HEK293 (cell line): Measurements from ENCODE around the gene LGALS9B.
"Not testable (repeated sequence)": the region's sequence is repeated elsewhere in the genome, so short reads cannot be mapped to it uniquely, and the experiment has no call there.

Source experiments
- CTCF ChIA-PET: fragments of 350-600 bp; formaldehyde crosslinking; extraction: SDS; loops from one replicate; lab custom pipeline; 2021; ENCODE audit warnings: antibody characterized with exemption; lab: Yijun Ruan, JAX
- POLR2A ChIA-PET: fragments of 300-600 bp; formaldehyde crosslinking; extraction: SDS; loops from one replicate; lab custom pipeline; 2020; ENCODE audit warnings: antibody characterized with exemption, inconsistent platforms; lab: Yijun Ruan, JAX
- H3K27ac ChIP-seq: fragments of 200-500 bp; sonication (Bioruptor generic); 2 replicates; pipeline ENCODE4 v1.5.1; 2014; ENCODE audit warnings: low read depth, low read length, control low read depth, inconsistent platforms; ENCODE audit errors: extremely low read depth
- H3K36me3 ChIP-seq, 2 experiments: fragments of 200-500 bp in 1 of 2; sonication (Bioruptor generic) in 1 of 2; 1 replicate in 1 of 2; 2 replicates in 1 of 2; pipeline ENCODE4 v1.5.1; 2014 to 2017; ENCODE audit warnings: inconsistent platforms in 2 of 2, low read length in 2 of 2; ENCODE audit not compliant: control insufficient read depth in 2 of 2, insufficient read depth in 1 of 2
- H3K4me1 ChIP-seq: fragments of 200-500 bp; sonication (Bioruptor generic); 2 replicates; pipeline ENCODE4 v1.5.1; 2014; ENCODE audit warnings: mild to moderate bottlenecking, low read length, inconsistent platforms; ENCODE audit not compliant: control insufficient read depth, insufficient read depth
- H3K4me3 ChIP-seq: 2 replicates; pipeline ENCODE4 v1.5.1; 2011; ENCODE audit warnings: low read depth, mild to moderate bottlenecking, control low read depth, low read length, moderate library complexity
- H3K9me3 ChIP-seq: fragments of 200-500 bp; sonication (Bioruptor generic); 2 replicates; pipeline ENCODE4 v1.5.1; 2014; ENCODE audit warnings: low read depth, low read length, inconsistent platforms; ENCODE audit not compliant: control insufficient read depth, insufficient read depth
- EGR2 ChIP-seq: fragments of 450-650 bp; formaldehyde crosslinking; IDR thresholded peaks from 2 replicates; pipeline ENCODE4 v1.5.1; 2016; ENCODE audit warnings: low read depth, missing biosample characterization, missing genetic modification characterization
- REST ChIP-seq: fragments of 450-650 bp; formaldehyde crosslinking; IDR thresholded peaks from 2 replicates; pipeline ENCODE4 v1.5.1; 2016; ENCODE audit warnings: missing biosample characterization, missing genetic modification characterization
- ZBTB11 ChIP-seq: fragments of 450-650 bp; formaldehyde crosslinking; conservative IDR thresholded peaks from 2 replicates; pipeline ENCODE4 v1.5.1; 2016; ENCODE audit warnings: low read depth, missing biosample characterization, missing genetic modification characterization
- ZBTB8A ChIP-seq: fragments of 450-650 bp; formaldehyde crosslinking; IDR thresholded peaks from 2 replicates; pipeline ENCODE4 v1.5.1; 2016; ENCODE audit warnings: missing biosample characterization, missing genetic modification characterization
- ZFHX2 ChIP-seq: fragments of 450-650 bp; formaldehyde crosslinking; conservative IDR thresholded peaks from 2 replicates; pipeline ENCODE4 v1.5.1; 2016; ENCODE audit warnings: missing biosample characterization, missing genetic modification characterization
- ZNF140 ChIP-seq: fragments of 450-650 bp; formaldehyde crosslinking; IDR thresholded peaks from 2 replicates; pipeline ENCODE4 v1.5.1; 2016; ENCODE audit warnings: missing biosample characterization, missing genetic modification characterization
- ZNF266 ChIP-seq: fragments of 450-650 bp; formaldehyde crosslinking; IDR thresholded peaks from 2 replicates; pipeline ENCODE4 v1.5.1; 2016; ENCODE audit warnings: missing biosample characterization, missing genetic modification characterization, low read depth
- ZNF394 ChIP-seq: fragments of 450-650 bp; formaldehyde crosslinking; IDR thresholded peaks from 2 replicates; pipeline ENCODE4 v1.5.1; 2016; ENCODE audit warnings: missing biosample characterization, missing genetic modification characterization, mild to moderate bottlenecking, moderate library complexity, borderline replicate concordance
- ZNF426 ChIP-seq: fragments of 450-650 bp; formaldehyde crosslinking; IDR thresholded peaks from 2 replicates; pipeline ENCODE4 v1.5.1; 2017; ENCODE audit warnings: missing biosample characterization, missing genetic modification characterization, mild to moderate bottlenecking, inconsistent platforms, moderate library complexity
- ZNF510 ChIP-seq: fragments of 450-650 bp; formaldehyde crosslinking; IDR thresholded peaks from 2 replicates; pipeline ENCODE4 v1.5.1; 2018; ENCODE audit warnings: mild to moderate bottlenecking, missing genetic modification characterization, missing biosample characterization; ENCODE audit not compliant: insufficient replicate concordance
- ZNF518A ChIP-seq: fragments of 450-650 bp; formaldehyde crosslinking; conservative IDR thresholded peaks from 2 replicates; pipeline ENCODE4 v1.5.1; 2016; ENCODE audit warnings: low read depth, missing biosample characterization, missing genetic modification characterization
- ZNF555 ChIP-seq: fragments of 450-650 bp; formaldehyde crosslinking; conservative IDR thresholded peaks from 2 replicates; pipeline ENCODE4 v1.5.1; 2017; ENCODE audit warnings: missing biosample characterization, mild to moderate bottlenecking, missing genetic modification characterization, inconsistent platforms
- ZNF560 ChIP-seq: fragments of 450-650 bp; formaldehyde crosslinking; IDR thresholded peaks from 2 replicates; pipeline ENCODE4 v1.5.1; 2017; ENCODE audit warnings: missing biosample characterization, missing genetic modification characterization, borderline replicate concordance
- ZNF623 ChIP-seq: fragments of 450-650 bp; formaldehyde crosslinking; IDR thresholded peaks from 2 replicates; pipeline ENCODE4 v1.5.1; 2016; ENCODE audit warnings: missing biosample characterization, missing genetic modification characterization
- ZNF654 ChIP-seq: fragments of 450-650 bp; formaldehyde crosslinking; IDR thresholded peaks from 2 replicates; pipeline ENCODE4 v1.5.1; 2016; ENCODE audit warnings: low read depth, missing biosample characterization, missing genetic modification characterization
- ZNF664 ChIP-seq: fragments of 450-650 bp; formaldehyde crosslinking; IDR thresholded peaks from 2 replicates; pipeline ENCODE4 v1.5.1; 2016; ENCODE audit warnings: missing biosample characterization, missing genetic modification characterization

The LGALS9B gene

GRCh38 chr17:20435166-20435565 is 32.2 kb downstream of the LGALS9B start:
- CTCF ChIA-PET, H3K9me3 ChIP-seq, H3K4me3 ChIP-seq, H3K4me1 ChIP-seq, H3K27ac ChIP-seq, POLR2A ChIA-PET, H3K36me3 ChIP-seq: not testable (repeated sequence)
- TF ChIP-seq EGR2 (tag by site-specific recombination): peak; percentile 97
- TF ChIP-seq ZFHX2: peak; percentile 98

- CTCF ChIA-PET, H3K9me3 ChIP-seq, H3K4me1 ChIP-seq, H3K36me3 ChIP-seq, H3K4me3 ChIP-seq, POLR2A ChIA-PET, H3K27ac ChIP-seq: not testable (repeated sequence)
Measured at GRCh38 chr17:20433382-20433781, 34.0 kb downstream of the LGALS9B start.

GRCh38 chr17:20427264-20427663 is 40.1 kb downstream of the LGALS9B start:
- H3K36me3 ChIP-seq, H3K4me1 ChIP-seq, CTCF ChIA-PET, POLR2A ChIA-PET, H3K9me3 ChIP-seq, H3K27ac ChIP-seq, H3K4me3 ChIP-seq: not testable (repeated sequence)
- TF ChIP-seq ZNF555 (tag by site-specific recombination): peak; percentile 56
- 0 out of 2 replicates have a peak, but pooled peaks have one; percentile 45 for TF ChIP-seq ZBTB8A (tag by site-specific recombination)
- TF ChIP-seq ZNF560 (tag by site-specific recombination): 0 out of 2 replicates have a peak, but pooled peaks have one; percentile 42
- TF ChIP-seq ZNF426 (tag by site-specific recombination): peak; percentile 56
- 0 out of 2 replicates have a peak, but pooled peaks have one; percentile 19 for TF ChIP-seq ZNF140 (tag by site-specific recombination)
- TF ChIP-seq ZNF518A (tag by site-specific recombination): peak; percentile 75
- TF ChIP-seq REST (tag by site-specific recombination): peak; percentile 39; the same call in 1 of the 2 replicates
- TF ChIP-seq ZNF654 (tag by site-specific recombination): peak; percentile 13; the same call in 1 of the 2 replicates
- 0 out of 2 replicates have a peak, but pooled peaks have one; percentile 45 for TF ChIP-seq ZNF266 (tag by site-specific recombination)
- peak; percentile 63 for TF ChIP-seq ZNF623
- TF ChIP-seq ZNF664 (tag by site-specific recombination): 0 out of 2 replicates have a peak, but pooled peaks have one; percentile 31
- TF ChIP-seq ZNF510 (tag by site-specific recombination): peak; percentile 40
- TF ChIP-seq ZBTB11 (tag by site-specific recombination): peak; percentile 63
- peak; percentile 77 for TF ChIP-seq ZNF394 (tag by site-specific recombination)

GRCh38 chr17:20422826-20423225 is 44.5 kb downstream of the LGALS9B start:
- H3K4me3 ChIP-seq, H3K9me3 ChIP-seq, H3K4me1 ChIP-seq, H3K36me3 ChIP-seq, H3K27ac ChIP-seq, CTCF ChIA-PET, POLR2A ChIA-PET: not testable (repeated sequence)
